Spleen (tissue), 7 donors: ENCODE data around the gene ZNF329.

Source experiments
- POLR2A ChIP-seq, 3 donors: fragments of 450-650 bp; IDR thresholded peaks; one replicate each; pipeline ENCODE4 v1.5.1; 2017; ENCODE audit warnings: antibody characterized with exemption in 3 of 3, mild to moderate bottlenecking in 1 of 3
- POLR2AphosphoS5 ChIP-seq, 3 donors: sonication (generic); formaldehyde crosslinking; IDR thresholded peaks; one replicate each; pipeline ENCODE4 v1.5.1; 2017; ENCODE audit warnings: antibody characterized with exemption in 3 of 3
- TF ChIP-seq, protein P1 (sequence below), 11 experiments: fragments of 200-600 bp in 7 of 11; fragments of 450-650 bp in 4 of 11; sonication (generic) in 4 of 11; IDR thresholded peaks in 8 of 11; conservative IDR thresholded peaks in 3 of 11; 1 replicate in 7 of 11; 2 replicates in 4 of 11; pipeline versions ENCODE4 v1.4.0 to v1.8.0; 2016 to 2021; ENCODE audit warnings: antibody characterized with exemption in 11 of 11, inconsistent platforms in 4 of 11, mild to moderate bottlenecking in 1 of 11
- donor health status: DM: no; HTN: no; CAD: no; lungs with moderate emphysema.
- donor health status: DM: no; HTN: no; CAD: no.
- donor health status: DM: no; HTN: no; CAD: no.

DNA sequence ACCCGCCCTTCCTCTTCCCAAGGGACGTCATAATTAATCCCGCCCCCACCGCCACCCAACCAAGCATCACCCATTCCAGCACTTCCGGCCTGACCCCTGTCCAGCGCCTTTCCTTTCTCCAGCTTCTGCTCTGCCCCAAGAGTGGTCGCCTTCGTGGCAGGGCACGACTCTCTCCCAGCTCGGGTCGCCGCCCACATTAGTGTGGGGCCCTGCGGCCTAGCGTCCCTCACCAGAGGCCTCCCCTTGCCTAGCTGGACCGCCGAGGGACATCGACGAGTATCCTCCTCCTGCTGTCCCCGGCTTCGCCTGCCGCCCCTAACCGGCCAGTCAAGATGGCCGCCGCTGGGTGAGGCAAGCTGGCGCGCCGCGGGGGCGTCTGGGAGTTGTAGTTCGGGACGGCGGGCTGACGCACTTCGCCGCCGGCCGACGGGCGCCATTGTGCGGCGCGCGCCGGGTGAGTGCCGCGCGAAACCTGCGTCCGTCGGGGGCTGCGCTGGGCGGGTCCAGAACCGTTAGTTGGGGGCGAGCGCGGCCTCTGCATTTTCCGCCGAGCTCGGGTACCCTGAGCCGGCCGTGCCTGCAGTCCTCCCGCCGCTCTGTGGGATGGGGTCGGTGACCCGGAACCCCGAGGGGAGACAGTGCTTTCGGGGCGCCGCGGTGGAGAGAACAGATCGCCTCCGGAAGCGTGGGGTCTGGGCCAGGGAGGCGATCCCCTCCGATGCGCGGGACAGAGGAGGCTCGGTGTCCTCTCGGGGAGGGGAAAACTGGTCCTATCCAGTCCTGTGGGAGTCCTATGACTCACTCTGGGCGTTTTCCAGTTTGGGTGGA lies 32.6 kb upstream of the ZNF329 start, which contains the start of gene ZNF274:
- TF ChIP-seq, protein P1, sequence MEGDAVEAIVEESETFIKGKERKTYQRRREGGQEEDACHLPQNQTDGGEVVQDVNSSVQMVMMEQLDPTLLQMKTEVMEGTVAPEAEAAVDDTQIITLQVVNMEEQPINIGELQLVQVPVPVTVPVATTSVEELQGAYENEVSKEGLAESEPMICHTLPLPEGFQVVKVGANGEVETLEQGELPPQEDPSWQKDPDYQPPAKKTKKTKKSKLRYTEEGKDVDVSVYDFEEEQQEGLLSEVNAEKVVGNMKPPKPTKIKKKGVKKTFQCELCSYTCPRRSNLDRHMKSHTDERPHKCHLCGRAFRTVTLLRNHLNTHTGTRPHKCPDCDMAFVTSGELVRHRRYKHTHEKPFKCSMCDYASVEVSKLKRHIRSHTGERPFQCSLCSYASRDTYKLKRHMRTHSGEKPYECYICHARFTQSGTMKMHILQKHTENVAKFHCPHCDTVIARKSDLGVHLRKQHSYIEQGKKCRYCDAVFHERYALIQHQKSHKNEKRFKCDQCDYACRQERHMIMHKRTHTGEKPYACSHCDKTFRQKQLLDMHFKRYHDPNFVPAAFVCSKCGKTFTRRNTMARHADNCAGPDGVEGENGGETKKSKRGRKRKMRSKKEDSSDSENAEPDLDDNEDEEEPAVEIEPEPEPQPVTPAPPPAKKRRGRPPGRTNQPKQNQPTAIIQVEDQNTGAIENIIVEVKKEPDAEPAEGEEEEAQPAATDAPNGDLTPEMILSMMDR (IDR thresholded peaks at IDR 0.05 in 8 of 11, conservative IDR thresholded peaks at IDR 0.05 in 3 of 11): no peak
- TF ChIP-seq POLR2A (IDR thresholded peaks at IDR 0.05) (peak; percentile 17 to 80 (median 45)), POLR2AphosphoS5 (IDR thresholded peaks at IDR 0.05) (peak; percentile 97 to 98 (median 98))
